Activated CD4-positive, alpha-beta T cell treated with anti-CD3 and anti-CD28 coated beads for 24 hours (primary cell): ENCODE measurements around the gene LHFPL6.

Experiments
- DNase-seq, 2 donors: peaks; one replicate each; pipeline ENCODE4 v3.0.0-alpha.2; 2020; ENCODE audit warnings: low read depth in 2 of 2

The LHFPL6 gene

DNA sequence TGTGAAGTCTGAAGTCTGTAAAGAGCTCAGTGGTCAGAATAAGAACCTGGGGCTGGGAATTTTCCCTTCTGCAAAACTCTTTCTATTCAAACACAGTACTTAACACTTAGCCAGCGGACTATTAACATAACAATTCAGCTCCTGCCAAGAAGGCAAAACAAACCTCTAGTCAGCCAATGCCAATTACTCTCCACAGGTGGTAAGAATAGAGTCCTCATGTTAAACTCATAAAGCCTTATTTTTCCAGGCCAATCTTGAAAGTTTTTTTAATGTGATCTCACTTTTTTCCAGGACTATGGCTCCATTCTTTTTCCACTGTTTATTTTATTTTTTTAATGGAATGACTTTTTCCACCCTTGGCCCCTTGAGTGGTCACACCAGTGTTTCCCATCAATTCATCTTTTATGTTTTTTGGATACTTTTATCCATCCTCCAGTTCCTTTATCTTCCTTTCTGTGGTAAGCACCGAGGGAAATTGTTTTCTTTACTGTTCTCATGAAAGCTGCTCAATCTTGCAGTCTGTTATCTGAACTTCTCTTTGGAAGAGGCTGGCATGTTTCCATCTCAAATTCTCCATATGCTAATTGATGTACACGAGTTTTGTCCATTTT, 217.3 kb downstream of the LHFPL6 start:
- no peak for DNase-seq

GRCh38 chr13:39385154-39385553, 217.8 kb downstream of the LHFPL6 start:
- DNase-seq, result no peak

GRCh38 chr13:39381456-39381855, 221.5 kb downstream of the LHFPL6 start:
- no peak for DNase-seq

GRCh38 chr13:39379667-39380655, 223.0 kb downstream of the LHFPL6 start:
- no peak for DNase-seq

DNA sequence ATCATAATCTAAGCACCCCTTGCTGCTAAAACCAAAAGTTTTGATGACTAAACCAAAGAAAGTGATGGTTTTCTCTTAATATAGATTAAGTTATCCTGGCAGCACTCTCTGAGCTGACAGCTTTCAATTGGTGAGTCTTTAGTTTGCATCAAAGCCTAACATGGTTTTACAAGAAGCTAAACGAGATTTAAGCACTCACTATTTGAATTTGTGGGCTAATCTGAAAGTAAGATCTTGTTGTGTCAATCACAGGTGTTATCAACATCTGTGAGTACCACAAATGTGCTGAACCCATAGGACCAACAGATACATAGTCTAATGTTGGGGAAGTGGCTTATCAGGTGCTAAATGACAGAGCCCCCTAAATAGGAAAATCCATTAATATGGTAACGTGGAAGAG, 223.9 kb downstream of the LHFPL6 start:
- no peak for DNase-seq

DNA sequence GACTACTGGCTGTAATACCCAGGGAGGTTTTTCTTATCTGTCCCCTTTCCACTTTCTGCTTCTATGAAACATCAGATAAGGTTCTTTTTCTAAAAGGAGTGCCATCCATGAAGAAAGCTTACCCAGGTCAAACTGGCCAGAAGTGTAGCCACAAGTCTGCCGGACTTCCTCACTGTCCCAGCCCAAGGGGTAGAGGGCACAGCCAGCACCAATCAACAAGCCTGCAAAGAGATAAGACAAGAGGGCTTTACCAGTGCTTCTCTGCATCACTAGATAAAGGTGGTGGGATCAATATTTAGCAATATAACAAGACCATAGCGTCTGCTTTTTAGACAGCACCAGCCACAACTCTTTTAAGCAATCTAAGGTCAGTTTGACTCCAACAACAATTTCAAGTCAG, 224.7 kb downstream of the LHFPL6 start:
- no peak for DNase-seq

- DNase-seq, result no peak
Observed at GRCh38 chr13:39377699-39378098, 225.3 kb downstream of the LHFPL6 start.

GRCh38 chr13:39376076-39376475, 226.9 kb downstream of the LHFPL6 start:
- no peak for DNase-seq

DNA sequence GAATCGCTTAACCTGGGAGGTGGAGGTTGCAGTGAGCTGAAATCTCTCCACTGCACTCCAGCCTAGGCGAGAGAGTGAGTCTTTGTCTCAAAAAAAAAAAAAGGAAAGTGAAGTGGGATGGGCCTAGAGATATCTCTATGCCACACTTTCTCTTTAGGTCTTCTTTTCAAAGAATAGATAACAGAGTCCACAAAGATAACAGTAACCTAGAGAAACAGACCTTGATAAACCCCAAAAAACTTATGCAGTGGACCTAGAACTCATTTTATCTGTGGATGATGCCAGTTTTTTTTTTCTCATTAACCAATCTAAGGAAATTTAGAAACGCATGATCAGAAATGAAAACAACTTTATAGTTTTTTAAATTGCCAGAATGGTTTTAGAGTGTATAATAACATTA, 227.4 kb downstream of the LHFPL6 start:
- no peak for DNase-seq

DNA sequence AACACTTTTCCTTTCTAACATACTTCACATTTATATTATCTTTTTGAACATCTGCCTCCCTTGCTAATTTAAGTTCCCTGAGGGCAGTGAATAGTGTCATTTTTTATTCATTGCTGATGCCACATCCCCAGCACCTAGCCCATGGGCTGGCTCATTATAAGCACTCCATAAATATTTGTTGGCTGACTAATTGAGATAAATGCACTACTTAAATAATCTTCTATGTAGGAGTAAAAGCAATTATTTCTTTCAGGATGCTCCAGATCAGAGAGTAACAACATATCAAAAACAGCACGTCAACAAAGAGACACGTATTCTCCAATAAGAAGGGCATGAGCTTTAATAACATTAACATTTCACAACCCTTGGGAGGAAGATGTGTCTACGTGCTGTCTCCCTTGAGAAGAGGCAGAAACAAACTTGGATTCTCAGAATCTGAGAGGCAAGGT, 228.2 kb downstream of the LHFPL6 start:
- no peak for DNase-seq

- no peak for DNase-seq
Observed at GRCh38 chr13:39373145-39373544, 229.8 kb downstream of the LHFPL6 start.

DNA sequence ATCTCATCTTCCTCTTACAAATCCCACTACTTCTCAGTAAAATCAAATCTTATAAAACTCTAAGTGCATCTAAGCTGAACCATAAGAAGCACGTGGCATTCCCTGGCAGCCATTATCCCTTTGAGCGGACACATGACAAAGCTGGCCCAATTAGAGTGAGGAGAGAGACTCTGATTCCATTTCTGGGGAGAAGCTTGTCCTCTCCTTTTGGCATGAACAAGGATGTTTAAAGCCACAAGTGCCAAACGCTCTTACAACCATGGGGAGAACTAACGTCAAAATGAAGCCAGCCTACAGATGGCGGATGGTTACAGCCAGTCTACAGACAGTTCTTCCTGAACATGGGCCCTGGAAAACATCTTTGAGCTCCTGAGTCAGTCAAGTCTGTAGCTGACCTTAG, 231.3 kb downstream of the LHFPL6 start:
- DNase-seq, result no peak

DNA sequence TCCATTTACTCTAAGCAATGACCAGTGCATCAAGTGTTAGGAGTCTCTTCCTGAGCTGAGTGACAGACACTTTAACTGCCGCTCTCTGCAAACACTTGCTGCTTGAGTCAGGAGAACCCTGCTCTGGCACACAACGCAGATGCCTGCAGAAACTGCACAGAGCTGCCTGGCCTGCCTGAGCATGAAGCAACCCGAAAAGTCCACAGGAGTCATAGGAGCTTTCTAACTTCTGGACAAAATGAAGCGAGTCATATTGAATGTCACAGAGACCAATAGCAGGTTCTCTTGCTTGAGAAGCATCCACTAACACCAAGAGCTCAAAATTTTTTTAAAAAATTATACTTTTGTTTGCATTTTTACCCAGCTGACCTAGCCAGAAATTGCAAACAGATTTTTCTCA, 232.4 kb downstream of the LHFPL6 start:
- no peak for DNase-seq

GRCh38 chr13:39370048-39370447, 232.9 kb downstream of the LHFPL6 start:
- no peak for DNase-seq

DNA sequence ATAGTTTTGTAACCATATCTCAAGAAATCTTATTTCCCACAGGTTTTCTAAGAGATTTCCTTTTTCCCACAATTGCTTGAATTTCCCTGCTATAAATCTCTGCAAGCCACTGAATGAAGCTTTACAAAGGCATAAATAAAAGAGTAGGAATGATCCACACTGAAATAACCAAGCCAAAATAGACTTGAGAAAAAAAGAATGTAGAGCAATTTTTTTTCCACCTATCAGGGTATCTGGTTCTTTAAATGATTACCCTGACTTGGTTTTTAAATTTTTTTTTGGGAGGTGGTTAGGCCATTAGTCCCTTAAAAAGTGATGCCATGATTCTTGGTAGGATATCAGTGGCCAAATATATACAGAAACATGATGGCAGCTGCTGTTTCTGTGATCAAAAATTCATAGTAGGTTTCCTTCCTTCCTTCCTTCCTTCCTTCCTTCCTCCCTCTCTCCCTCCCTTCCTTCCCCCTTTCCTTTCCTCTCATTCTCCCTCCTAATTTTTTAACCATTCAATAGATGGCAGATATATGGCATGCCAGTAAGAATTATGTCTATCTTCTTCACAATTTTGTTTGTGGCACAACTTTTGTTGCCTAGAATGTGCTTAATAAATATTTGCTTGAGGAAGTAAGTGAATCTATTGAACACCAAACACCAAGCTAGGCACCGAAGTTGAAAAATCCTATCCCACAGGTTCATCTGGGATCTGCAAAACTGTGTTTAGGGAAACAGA, 233.7 kb downstream of the LHFPL6 start:
- no peak for DNase-seq

GRCh38 chr13:39365879-39366278, 237.1 kb downstream of the LHFPL6 start:
- no peak for DNase-seq

DNA sequence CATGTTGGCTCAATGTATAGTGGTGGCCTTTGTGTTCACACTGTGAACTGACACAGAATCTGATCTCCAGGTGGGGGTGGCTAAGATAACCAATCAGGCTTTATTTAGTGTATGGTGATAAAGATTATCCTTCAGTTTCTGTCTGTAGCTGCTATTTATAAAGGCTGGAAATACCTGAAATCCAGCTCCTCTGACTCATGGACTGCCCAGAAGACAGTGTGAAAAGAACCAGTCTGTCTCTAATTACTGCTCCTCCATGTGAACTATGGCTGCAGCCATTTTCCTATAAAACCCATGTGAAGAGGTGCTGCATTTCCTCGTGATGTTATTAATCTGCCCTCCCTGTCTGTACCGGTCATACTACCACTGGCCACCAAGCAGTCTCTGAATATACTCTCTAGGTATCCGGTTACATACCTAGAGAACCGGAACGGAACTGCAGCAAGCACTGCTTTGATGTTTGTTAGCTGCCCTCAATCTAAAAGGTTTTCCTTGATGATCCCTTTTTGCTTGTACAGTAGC, 238.0 kb downstream of the LHFPL6 start:
- no peak for DNase-seq

- no peak for DNase-seq
Observed at GRCh38 chr13:39363382-39363772, 239.6 kb downstream of the LHFPL6 start.

- DNase-seq, result no peak
Observed at GRCh38 chr13:39362652-39363381, 240.2 kb downstream of the LHFPL6 start.

DNA sequence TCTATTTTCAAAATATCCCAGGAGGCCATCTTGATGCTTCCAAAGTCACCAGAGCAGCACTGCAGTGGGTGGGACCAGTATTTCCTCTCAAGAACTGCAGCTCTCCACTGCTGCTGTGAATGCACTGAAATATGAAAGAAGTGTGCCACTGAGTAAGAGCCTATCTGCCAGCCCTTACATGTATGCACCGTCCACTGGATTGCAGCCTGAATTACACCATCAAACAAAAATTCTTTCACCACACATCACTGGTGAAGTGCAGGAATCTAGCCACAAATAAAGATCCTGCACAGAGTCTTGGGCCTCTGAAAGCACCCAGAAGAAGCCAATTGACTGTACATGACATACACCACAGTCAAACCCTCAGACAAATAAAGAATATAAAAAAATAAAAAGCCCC, 249.0 kb downstream of the LHFPL6 start:
- DNase-seq, result no peak

DNA sequence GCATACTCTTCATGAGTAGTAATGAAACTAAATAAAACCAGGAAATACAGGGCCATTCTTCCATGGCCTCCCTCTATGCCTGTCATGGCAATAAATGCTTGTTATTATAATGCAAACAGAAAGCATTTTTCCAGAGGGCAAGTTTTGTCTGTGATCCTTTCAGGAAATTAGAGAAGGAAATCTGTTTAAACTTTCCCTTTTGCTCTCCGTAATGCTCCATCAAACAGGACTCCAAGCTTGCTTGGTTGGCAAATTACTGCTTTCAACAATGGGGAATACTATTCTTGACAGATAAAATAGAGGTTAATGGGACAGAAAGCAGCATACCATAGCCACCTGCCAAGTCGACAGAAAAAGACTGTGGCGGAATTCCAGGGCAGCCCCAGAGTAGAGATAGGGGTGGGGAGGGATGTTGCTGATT, 252.5 kb downstream of the LHFPL6 start:
- no peak for DNase-seq
